IPS DF 4.7 (cell line): ENCODE results near the gene SORBS1.

Source experiments
- DNase-seq: peaks from one replicate; pipeline ENCODE4 v3.0.0-alpha.2; 2013; ENCODE audit warnings: low spot score; ENCODE audit errors: extremely low read depth

Gene SORBS1

GRCh38 chr10:95440756-95441546, 120.2 kb downstream of the SORBS1 start:
- no peak for DNase-seq

GRCh38 chr10:95440038-95440725, 121.0 kb downstream of the SORBS1 start:
- DNase-seq, result no peak

DNA sequence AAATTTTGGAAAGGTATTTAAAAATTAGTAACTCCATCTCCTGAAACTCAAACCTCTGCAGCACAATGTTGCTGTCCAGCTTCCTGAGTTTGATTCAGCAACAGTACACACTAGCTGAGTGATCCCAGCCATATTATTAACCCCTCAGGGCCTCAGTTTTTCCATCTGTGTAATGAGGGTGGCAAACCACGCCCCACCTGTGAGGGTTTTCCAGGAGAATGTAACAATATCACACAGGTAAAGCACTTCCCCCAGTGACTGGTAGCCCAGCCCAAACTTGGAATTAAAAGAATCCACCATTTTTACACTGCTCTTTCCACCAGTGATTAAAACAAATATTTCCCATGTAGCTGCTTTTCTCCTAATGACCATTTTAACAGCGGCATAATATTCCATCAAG, 122.4 kb downstream of the SORBS1 start:
- DNase-seq, result no peak

GRCh38 chr10:95437669-95438068, 123.5 kb downstream of the SORBS1 start:
- DNase-seq, result no peak

DNA sequence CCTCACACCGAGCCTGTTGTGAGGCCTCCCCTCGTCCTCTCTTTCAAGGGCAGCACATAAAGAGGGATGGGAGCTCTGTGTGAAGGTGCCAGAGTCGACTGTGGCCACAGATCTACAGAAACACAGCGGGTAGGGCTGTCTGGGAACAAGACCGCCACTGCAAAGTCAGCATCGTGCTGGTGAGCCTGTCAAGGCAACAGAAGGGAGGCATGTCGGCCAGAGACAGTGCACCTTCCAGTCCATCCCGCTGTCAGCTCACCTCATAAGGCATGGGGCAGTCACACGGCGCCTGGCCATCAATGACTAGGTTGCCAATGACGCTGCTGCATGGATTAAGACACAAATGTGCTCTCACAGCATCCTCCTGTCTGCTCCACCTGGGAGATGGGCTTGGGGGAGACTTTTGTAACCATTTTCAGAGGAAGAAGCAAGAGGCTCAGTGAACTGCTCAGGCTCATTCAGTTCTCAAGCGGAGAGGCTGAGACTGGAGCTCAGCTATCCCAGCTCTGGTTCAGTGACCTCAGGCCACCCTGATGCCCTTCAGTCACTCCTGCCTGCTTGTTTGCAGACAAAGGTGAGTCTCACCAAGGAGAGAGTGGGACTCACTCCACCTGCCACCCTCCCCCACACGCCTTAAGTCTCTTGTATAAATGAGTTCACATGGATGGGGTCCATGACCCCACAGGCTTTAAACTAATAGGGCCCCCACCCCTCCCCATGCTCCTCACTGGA, 125.5 kb downstream of the SORBS1 start:
- no peak for DNase-seq

GRCh38 chr10:95434583-95434982, 126.6 kb downstream of the SORBS1 start:
- DNase-seq, result no peak

DNA sequence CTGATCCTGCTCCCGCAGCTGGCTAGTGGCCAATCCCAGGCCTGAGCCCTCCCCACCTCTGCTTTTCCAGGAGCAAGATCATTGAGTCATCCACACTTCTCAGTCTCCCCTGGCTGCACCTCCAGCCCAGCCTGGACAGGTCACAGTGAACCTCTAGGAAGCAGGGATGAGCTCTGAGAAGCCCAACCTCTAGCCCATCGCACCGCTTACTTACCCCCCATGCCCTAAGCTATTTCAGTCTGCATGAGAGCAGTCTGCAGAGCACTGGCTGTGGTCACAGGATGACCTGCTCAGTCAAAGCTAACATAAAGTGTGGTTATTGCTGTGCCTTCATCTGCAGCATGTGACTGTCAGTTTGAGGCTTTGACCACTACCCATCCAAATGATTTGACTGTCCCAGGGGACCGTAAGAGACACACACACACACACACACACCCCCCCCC, 129.2 kb downstream of the SORBS1 start:
- DNase-seq, result no peak

DNA sequence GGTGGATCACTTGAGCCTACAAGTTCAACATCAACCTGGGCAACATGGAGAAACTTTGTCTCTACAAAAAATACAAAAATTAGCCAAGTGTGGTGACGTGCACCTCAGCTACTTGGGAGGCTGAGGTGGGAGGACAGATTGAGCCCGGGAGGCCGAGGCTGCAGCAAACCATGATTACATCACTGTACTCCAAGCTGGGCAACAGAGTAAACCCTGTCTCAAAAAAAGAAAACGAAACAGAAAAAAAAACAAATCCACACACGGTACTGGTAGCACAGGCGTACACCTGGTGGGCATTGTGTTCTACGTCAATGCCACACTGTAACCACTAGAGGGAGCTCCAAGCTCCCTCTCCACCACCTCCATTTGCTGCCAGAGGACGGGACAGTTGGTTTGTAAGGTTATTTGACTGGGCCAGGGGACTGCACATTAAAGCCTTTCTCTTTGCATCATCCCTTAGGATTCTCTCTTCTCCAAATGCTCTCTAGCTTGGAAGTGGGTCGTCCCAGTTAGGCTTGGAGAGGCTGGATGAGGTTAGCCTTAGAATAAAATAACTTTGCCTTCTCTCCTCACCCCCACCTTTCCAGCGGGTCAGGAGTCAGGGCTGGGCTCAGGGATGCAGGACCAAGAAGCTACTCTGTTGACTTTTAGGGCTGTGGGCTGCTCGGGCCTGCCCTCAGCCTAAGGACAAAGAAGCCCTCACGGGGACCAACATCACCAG, 130.8 kb downstream of the SORBS1 start:
- no peak for DNase-seq

GRCh38 chr10:95429639-95430038, 131.5 kb downstream of the SORBS1 start:
- no peak for DNase-seq

GRCh38 chr10:95428701-95429100, 132.5 kb downstream of the SORBS1 start:
- DNase-seq, result no peak

GRCh38 chr10:95426482-95426881, 134.7 kb downstream of the SORBS1 start:
- DNase-seq, result no peak

GRCh38 chr10:95425592-95426465, 135.3 kb downstream of the SORBS1 start:
- DNase-seq, result no peak

DNA sequence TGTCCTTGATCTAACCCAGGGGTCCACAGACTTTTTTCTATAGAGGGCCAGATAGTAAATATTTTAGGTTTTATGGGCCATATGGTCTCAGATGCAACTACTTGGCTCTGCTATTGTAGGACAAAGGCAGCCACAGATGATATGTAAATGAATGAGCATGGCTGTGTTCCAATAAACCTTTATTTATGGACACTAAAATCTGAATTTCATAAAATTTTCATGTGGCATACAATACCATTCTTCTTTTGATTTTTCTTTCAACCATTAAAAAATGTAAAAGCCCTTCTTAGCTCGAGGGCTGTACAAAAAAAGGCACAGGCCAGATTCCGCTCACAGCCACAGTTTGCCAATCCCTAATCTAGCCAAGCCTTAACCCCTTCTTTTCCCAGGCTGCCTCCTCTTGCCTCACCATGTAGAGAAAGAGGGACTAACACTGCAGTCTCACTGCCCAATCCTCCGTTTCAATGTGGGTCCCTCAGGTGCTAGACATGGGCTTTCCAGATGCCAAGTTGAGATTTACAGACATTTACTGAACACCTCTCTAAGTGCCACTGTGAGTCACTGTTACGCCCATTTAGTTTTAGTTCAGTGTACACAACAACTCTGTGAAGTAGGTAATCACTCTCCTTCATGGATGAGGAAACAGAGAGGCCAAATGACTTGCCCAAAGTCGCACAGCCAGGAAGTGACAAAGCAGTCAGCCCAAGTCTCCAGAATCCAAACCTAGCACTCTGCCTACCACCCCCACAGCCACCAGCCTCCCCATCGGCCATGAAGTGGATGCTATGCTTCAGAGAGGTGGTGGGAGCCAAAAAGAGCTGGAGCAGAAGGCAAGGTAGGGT, 137.8 kb downstream of the SORBS1 start:
- no peak for DNase-seq

GRCh38 chr10:95422233-95422632, 138.9 kb downstream of the SORBS1 start:
- DNase-seq, result no peak

GRCh38 chr10:95421782-95422181, 139.4 kb downstream of the SORBS1 start:
- no peak for DNase-seq

- DNase-seq, result no peak
Measured at GRCh38 chr10:95419399-95419798, 141.8 kb downstream of the SORBS1 start.

DNA sequence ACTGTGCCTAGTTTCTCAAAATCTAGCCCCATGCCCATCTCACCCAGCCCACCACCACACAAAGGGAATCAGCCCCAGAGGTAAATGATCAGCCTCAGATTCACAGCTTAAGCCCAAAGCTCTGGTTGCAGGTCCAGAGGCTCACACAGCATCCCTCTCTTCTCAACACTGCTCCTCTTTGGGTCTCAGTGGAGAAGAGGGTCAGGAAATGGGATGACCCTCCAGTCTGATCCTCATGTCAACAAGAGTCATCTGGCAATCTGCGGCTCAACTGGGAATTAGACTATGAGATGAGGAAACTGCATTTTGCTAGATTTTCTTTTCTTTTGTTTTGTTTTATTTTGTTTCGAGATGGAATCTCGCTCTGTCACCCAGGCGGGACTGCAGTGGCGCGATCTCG, 144.2 kb downstream of the SORBS1 start:
- no peak for DNase-seq

GRCh38 chr10:95416270-95416669, 144.9 kb downstream of the SORBS1 start:
- DNase-seq, result no peak

GRCh38 chr10:95415621-95416031, 145.5 kb downstream of the SORBS1 start:
- no peak for DNase-seq
